Astrocyte (in vitro differentiated cells and primary cell): ENCODE measurements around the gene PPM1A.

ENCODE experiments used
- EZH2 ChIP-seq: IDR thresholded peaks from 2 replicates; pipeline ENCODE4 v1.6.1; 2012; ENCODE audit warnings: mild to moderate bottlenecking, low read length, inconsistent platforms; ENCODE audit not compliant: insufficient read depth
- TF ChIP-seq, protein P1 (sequence below): IDR thresholded peaks from 2 replicates; pipeline ENCODE4 v1.5.1; 2011; ENCODE audit warnings: low read depth, mild to moderate bottlenecking, inconsistent platforms, low read length, moderate library complexity; ENCODE audit not compliant: insufficient read depth

DNA sequence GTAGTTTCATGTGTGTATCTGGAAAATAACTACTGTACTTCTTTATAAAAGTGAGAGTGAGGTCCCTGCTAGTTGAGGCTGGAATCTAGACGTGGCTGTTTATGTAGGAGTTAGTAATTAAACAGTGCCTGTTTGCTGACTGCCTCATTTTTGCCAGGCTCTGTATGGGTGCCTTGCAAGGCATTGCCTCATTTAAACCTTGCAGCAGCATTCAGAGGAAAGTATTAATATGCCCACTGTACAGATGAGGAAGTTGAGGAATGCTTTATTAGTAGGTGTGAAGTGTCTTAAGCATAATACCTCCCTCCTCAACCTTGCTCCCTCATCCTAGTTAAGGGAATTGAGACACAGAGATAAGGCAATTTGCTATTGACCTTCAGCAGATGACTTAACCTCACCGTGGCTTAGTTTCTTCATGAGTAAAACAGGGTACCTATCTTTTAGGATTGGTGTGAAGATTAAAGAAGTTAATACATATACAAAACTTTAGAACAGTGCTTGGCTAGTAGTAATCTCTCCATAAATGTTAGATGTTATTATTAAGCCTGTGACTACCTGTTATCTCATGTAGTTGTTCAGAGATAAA lies 28.7 kb downstream of the PPM1A start:
- TF ChIP-seq, protein P1, sequence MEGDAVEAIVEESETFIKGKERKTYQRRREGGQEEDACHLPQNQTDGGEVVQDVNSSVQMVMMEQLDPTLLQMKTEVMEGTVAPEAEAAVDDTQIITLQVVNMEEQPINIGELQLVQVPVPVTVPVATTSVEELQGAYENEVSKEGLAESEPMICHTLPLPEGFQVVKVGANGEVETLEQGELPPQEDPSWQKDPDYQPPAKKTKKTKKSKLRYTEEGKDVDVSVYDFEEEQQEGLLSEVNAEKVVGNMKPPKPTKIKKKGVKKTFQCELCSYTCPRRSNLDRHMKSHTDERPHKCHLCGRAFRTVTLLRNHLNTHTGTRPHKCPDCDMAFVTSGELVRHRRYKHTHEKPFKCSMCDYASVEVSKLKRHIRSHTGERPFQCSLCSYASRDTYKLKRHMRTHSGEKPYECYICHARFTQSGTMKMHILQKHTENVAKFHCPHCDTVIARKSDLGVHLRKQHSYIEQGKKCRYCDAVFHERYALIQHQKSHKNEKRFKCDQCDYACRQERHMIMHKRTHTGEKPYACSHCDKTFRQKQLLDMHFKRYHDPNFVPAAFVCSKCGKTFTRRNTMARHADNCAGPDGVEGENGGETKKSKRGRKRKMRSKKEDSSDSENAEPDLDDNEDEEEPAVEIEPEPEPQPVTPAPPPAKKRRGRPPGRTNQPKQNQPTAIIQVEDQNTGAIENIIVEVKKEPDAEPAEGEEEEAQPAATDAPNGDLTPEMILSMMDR = no peak
- no peak for TF ChIP-seq EZH2
